ENCODE results near the gene SLC25A26.

The SLC25A26 gene

DNA sequence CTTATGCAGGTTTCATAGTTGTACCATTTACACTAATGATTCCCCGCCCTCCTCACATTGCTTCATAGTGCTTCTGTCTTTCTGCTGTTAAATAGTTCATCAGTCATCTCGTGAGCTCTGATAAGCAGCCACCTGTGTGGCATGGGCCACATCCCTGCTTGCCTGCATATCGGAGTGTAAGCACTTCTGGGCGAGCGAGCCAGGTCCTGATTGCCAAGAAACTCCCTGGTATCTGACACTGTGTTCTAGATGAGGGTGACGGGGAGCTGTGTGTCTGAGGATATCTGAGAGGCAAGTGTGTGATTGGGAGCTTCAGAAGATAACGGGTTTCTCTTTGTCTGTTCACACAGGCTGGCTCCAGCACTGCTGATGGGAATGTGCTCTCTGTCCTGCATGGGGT, 149.4 kb downstream of the SLC25A26 start:
- TF ChIP-seq, protein P1, sequence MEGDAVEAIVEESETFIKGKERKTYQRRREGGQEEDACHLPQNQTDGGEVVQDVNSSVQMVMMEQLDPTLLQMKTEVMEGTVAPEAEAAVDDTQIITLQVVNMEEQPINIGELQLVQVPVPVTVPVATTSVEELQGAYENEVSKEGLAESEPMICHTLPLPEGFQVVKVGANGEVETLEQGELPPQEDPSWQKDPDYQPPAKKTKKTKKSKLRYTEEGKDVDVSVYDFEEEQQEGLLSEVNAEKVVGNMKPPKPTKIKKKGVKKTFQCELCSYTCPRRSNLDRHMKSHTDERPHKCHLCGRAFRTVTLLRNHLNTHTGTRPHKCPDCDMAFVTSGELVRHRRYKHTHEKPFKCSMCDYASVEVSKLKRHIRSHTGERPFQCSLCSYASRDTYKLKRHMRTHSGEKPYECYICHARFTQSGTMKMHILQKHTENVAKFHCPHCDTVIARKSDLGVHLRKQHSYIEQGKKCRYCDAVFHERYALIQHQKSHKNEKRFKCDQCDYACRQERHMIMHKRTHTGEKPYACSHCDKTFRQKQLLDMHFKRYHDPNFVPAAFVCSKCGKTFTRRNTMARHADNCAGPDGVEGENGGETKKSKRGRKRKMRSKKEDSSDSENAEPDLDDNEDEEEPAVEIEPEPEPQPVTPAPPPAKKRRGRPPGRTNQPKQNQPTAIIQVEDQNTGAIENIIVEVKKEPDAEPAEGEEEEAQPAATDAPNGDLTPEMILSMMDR (conservative IDR thresholded peaks at IDR 0.05), result no peak
- no peak overlapping the region for H3K27ac ChIP-seq

DNA sequence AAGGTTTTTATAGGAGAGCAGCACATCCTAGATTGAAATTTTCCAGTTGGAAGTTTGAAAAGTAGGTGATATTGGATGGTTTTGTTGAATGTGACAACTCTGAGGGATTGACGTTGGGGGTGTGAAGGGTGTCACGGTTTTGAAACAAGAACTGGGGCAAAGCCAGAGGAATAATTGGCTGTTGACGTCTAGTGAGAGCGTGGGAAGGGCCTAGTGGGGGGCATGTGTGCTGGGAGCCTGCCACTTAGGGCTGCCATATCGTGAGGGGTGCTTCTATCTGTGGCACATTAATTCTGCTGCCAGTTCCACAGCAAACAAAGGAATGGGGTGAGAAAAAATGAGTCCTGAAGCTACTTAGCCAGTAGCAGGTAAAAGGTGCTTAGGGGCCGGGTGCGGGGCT, 150.6 kb downstream of the SLC25A26 start:
- H3K27ac ChIP-seq, result no peak overlapping the region
- TF ChIP-seq, protein P1 (conservative IDR thresholded peaks at IDR 0.05), result no peak

DNA sequence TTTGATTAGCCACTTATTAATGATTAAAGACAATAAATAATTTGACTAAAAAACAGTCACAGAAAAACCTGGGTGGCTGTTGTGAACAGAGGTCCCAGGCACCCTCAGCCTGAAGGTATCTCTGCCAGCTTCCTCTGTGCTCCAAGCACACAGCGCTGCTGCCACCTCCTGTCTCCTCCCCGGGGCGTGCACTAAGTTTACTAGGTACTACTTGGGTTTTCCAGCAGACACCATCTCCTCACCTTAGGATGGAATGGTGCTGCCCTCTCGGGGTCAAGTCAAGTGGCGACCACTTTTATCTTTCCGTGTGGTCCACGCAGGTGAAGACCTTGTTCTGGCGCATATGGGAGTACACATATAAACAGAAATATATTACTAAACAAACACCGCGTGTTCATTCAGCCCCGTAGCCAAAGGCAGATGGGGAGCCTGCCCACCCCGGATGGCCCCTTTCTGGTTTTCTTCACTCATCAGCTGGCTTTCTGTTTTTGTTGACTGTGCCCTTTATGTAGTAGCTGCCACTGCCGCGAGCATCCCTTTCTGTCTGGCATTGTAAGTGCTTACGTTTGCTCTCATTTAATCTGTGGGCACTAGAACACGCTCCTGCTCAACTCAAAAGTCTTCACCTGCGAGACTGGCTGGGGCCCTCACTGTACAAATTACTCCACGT, 152.0 kb downstream of the SLC25A26 start:
- TF ChIP-seq, protein P1 (conservative IDR thresholded peaks at IDR 0.05), result peak; percentile 83
- no peak overlapping the region for H3K27ac ChIP-seq

DNA sequence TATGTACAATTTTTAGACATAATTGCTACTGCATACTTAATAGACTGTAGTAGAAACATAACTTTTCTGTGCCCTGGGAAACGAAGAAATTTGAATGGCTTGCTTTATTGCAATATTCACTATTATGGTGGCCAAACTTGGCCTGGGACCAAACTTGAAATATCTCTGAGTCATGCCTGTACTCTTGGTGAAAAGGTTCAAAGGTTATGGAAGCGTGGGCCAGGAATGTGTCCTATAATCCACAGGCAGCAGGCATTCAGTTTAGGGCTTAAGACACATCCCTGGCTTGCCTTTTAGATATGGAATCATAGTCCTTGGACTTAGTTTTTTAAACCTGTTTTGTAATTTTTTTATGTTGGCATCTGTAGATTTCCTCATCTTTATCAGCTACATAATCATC, 155.8 kb downstream of the SLC25A26 start:
- TF ChIP-seq, protein P1 (conservative IDR thresholded peaks at IDR 0.05), result no peak

DNA sequence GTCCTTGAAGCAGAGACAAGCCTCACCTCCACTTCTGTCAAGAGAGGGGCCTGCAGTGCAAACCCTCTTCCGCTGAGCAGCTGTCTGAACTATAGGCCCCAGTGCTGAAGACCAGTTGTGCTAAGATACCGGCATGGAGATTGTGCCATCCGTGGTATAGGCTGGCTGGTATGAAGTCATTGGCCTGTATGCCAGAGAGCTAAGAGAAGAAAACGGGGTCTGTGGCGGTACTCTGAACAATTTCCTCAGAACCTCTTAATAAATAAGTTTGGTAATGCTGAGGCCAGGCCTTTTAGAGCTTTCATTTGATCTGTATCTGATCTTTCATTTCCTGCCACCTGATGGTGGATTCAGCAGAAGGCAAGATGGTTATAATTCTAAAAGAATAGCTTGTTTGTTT, 157.0 kb downstream of the SLC25A26 start:
- TF ChIP-seq, protein P1 (conservative IDR thresholded peaks at IDR 0.05), result no peak
- no peak overlapping the region for H3K27ac ChIP-seq

More for the DNA sequence above, 155.8 kb downstream of the SLC25A26 start:
- no peak overlapping the region for H3K27ac ChIP-seq

DNA sequence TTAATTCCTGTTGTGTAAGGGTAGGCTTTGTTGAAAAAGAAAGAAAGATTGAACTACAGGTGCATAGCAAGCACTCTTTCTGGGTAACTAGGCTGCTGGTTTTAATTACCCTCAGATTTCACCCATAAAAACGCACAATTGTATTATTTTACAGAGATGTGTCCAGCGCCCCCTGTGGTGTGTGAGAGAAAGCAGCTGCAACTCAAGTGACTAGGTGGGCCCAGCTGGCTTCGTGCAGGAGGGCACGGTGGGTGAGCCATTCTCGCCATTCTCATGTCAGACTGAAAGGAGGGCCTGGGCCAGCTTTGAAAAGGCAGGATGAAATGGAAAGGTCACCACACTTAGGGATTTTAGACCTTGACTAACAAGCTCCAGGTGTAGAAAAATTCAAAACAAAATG, 157.5 kb downstream of the SLC25A26 start:
- TF ChIP-seq, protein P1 (conservative IDR thresholded peaks at IDR 0.05), result peak; percentile 66

DNA sequence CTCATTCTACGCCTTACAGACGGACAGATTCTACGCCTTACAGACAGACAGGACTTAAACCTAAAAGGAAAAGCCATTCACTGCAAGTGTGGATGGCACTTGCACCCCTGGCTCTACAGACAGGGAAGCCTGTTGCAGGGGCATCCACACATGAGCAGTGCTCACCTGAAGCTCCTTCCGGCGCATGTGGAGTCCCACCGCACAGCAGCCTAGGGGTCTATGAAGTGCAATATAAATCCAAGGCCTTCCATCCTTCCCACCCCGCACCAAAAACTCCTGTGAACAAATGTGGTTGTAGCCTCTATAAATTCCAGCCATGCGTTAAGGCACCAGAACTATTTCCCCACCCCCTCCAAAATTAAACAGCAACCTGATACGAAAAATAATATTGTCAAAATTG, 158.8 kb downstream of the SLC25A26 start:
- H3K27ac ChIP-seq, result no peak overlapping the region
- TF ChIP-seq, protein P1 (conservative IDR thresholded peaks at IDR 0.05), result no peak

More for the DNA sequence above, 157.5 kb downstream of the SLC25A26 start:
- no peak overlapping the region for H3K27ac ChIP-seq
